Endometrium (tissue), 2 donors: Measurements from ENCODE around the gene CCR7.
"Not testable (repeated sequence)": the region's sequence is repeated elsewhere in the genome, so short reads cannot be mapped to it uniquely, and the experiment has no call there.

Source experiments
- FAIRE-seq: peaks from 2 replicates; lab custom pipeline; 2012; peaks lifted over from hg19 to GRCh38; lab: Jason Lieb, UNC
- donor health status: control.
- donor health status: control.

Gene CCR7

DNA sequence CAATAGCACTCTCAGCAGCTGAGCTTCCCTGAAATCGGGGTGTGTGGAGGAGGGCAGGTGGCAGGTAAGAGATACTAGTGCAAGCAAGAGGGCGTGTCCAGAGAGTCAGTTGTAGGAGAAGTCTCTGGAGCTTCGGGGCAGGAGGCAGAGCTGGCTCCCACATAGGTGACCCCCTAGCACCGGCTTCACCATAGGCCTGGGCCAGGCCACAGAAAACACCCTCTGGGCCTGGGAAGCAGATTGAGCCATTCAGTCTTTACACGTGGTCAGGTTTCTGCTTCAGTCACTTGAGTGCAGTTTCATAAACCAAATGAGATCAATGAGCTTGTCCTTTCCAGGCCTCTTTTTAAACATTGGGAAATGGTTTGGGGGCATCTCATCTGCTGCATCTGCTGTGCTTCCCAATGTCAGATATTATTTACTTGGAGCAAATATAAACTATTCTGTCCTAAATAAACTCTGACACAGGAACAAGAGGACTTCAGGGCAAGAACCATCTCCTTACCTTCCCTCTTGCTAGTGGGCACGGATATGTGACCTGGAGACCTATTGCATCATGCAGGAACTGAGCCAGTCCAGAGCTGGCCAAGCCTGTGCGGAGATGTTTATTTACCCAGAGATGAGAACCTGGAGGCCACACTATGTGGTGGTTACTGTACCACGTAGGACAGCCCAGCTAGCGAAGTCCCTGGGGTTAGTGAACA lies 16.1 kb downstream of the CCR7 start:
- FAIRE-seq, result no peak

DNA sequence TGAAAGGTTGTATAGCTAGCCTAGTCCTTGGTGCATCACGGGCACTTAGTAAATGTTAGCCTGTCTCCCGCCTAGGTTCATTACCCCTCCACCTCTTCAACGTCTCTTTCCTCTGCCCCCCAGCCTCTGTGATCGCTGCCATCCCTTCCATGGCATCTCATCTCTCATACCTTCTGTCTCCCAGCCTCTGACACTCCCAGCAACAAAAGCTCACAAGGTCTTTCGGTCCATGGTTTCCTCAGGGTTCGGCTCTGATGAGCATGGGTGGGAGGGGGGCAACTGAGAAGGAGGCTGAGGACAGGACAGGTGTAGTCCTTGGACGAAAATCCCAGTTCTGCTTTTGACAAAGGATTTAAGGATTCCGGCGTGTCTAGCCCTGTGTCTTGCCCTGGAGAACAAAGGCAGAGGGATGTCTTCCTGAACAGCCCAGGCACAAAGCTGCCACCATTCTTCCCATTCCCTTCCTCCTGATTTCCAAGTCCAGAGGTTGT lies 16.7 kb downstream of the CCR7 start:
- FAIRE-seq, result no peak

DNA sequence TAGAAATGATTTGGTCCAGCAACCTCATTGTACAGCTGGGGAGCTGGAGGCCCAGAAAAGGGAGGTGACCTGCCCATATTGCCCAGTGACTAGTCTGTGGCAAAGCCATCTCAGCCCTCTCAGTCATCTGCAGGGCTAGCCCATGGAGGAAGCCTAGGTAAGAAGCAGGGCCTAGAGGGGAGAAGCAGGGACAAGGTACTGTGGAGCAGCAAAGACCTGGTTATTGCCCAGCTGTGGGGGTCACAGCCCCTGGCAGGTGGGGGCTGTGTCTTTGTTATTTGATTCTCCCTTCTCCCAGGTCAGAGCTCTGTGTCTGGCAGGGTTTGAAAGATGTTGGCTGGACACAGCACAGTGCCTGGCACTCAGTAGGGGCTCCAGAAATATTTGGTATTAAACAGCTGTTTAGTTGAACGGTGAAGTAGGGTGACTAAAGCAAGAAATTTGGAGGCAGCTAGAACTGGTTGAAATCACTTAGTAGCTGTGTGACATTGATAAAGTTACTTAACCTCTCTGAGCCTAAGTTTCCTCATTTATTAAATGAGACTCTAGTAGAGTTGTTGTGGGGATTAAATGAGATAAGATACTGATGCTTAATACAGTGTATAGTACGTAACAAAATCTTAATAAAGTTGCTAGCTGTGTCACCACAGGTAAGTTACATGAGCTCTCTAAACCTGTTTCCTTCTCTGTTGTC lies 17.3 kb downstream of the CCR7 start:
- no peak for FAIRE-seq

DNA sequence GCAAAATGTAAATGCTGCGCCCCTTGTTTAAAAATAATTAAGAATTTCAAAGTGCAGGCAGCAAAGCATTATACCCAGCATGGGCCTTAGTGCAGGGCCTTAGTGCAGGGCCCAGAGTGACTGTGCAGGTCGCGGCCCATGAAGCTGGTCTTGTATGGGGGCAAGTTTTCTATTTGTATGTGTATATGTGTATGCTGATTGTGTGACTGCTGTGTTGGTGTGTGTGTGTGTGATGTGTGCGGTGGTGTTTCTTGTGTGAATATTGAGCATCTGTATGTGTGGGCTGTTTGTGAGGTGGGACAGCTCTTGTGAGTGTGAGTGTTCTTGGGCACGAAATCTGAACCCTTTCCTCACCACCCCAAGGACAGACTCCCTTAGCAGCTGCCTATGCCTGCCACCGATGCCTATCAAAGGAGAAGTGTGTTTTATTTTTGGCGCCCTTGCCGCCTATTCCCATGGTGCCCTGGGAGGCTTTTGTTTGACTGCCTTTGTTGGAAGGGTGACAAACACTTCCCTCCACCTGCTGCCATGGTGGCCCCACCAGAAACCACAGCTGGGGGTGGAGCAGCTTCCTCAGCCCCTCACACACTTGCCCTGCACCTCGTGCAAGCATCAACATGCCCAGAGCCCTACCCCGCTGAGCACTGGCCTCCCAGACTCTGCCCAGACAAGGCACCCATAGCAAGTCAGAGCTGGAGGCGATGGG lies 18.0 kb downstream of the CCR7 start:
- no peak for FAIRE-seq

DNA sequence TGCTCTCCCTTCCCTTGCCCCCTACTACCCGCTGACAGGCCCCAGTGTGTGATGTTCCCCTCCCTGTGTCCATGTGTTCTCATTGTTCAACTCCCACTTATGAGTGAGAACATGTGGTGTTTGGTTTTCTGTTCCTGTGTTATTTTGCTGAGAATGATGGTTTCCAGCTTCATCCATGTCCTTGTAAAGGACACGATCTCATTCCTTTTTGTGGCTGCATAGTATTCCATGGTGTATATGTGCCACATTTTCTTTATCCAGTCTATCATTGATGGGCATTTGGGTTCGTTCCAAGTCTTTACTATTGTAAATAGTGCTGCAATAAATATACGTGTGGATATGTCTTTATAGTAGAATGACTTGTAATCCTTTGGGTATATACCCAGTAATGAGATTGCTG lies 18.8 kb downstream of the CCR7 start:
- not testable (repeated sequence) for FAIRE-seq

DNA sequence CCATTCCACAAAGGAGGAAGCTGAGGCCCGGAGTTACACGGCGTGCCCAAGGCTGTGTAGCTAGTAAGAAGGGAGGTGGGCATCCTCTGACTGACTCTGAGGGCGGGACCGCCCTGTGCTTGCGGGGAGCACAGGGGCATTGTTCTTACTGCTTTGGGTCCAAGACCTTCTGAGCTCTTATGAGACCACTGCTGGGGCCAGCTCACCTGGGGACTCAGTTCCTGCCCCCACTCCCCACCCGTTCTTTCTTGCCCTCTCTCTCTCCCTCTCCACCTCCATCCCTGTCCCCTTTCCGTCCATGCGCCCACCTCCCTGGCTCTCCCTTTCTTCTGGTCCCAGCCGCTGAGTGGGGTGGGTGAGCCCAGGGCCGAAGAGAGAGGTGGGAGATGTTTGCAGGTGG lies 19.6 kb downstream of the CCR7 start:
- FAIRE-seq, result no peak

DNA sequence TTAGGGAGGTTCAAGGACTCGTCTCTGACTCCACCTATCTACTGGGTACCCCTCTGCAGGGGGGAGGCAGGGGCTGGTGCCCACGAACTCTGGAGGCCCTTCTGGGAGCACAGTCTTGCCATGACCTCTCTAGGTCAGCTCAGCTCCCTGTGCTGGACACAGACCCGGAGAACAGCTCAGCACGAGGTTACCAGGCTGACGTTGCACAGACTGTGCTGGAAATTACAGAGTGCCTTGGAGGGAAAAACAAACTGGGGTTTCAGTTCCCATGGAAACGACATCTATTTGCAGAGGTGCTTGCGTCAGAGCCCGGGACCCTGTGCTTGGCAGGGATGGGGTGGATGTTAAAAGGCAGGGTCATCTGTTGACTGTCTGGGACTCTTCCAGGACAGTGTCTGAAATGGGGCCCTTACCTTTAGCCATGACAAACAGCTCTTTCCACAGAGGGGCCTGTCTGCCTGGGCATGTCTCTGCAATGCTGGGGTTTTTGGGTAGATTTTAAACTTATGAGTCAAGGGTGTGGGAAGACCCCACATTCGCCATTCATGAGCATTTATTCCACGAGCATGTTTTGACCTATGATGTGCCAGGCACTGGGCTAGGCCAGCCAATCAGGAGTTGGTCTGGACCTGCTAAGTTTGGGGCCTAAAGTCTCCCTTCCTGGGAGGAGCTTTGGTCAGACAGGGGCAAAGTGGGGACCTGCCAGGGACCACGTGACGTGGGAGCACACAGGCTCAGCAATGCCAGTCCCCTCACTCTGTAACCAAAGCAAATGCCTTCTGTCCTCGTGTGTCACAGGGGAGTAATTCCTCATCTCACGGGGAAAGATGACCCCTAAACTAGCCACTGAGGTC lies 22.5 kb downstream of the CCR7 start:
- FAIRE-seq, result no peak

DNA sequence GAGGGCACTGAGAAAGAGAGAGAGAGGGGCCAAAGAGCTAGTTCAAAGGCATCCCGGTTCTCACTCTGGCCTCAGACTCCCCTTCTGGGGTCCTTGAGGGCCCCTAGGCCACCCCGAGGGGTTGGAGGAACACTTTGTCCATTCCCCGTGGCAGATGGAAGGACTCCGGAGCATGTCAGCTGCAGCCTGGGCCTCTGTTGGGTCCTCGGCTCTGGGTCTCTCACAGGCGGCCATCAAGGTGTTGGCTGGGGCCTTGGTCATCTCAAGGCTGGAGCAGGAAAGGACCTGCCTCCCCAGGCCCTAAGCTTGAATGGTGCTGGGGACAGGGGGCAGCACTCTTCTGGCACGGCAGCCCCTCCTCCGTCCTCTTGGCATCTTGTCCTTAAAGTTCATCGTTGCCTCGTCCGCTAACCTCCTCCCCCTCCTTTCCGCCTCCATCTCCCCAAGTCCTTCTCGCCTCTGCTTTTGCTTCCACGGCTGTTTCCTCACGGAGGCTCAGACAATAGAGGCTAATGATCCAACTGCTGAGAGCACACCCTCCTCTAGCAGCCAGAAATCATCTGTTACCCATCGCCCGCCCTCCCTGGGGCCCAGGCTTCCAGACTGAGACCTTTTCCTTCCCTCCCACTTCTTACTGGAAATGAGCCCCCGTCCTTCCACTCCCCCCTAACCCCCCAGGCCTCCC lies 23.3 kb downstream of the CCR7 start:
- no peak for FAIRE-seq

DNA sequence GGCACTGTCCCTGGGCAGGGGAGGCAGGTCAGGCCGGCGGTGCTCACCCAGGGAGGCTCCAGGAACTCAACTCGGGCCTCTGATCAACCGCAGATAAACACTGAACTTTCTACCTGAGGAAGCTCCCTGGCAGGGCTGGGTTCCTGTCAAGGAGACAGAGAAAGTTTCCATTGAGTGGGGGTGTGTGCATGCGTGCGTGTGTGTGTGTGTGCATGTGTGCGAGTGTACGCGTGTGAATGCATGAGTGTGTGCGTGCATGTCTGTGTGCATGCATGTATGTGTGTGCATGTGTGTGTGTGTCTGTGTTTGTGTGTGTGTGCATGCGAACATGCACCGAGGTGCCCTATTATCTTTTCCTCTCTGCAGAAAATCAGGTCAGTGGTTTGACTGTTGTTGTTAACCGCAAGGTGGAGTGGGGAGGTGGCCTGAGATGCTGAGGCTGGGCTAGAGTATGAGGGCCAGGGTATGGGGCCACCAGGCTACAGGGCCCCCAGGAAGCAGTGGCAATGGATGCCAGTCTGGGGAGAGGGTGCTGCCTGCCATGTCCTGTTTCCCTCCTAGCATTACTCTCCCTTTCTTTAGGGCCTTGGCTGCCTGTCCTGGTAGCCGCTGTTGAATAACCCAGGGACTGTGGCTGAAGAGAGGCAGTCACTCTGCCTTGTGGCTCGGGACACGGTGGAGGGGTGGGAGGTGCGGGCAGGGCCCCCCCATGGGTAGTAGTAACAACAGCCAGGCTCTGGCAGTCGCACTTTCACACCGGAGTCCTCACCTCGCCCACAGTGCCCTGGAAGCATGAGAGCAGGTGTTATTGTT lies 24.0 kb downstream of the CCR7 start:
- no peak for FAIRE-seq

DNA sequence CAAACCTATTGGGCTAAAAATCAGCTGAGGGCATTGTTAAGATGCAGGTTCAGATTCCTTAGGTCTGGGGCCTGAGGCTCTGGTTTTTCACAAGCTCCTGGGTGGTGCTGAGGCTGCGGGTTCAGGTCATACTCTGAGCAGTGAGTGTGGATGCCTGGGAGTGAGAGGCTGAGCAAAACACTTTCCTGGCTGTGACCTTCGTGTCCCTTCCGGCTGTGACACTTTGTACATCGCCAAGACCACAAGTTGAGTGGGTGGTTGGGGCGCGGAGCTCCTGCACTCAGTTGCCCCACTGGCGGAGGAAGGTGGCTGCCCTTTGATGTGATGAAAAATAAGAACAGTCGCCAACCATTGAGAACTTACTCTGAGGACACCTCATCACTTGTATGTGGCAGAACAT lies 24.8 kb downstream of the CCR7 start:
- FAIRE-seq, result no peak

DNA sequence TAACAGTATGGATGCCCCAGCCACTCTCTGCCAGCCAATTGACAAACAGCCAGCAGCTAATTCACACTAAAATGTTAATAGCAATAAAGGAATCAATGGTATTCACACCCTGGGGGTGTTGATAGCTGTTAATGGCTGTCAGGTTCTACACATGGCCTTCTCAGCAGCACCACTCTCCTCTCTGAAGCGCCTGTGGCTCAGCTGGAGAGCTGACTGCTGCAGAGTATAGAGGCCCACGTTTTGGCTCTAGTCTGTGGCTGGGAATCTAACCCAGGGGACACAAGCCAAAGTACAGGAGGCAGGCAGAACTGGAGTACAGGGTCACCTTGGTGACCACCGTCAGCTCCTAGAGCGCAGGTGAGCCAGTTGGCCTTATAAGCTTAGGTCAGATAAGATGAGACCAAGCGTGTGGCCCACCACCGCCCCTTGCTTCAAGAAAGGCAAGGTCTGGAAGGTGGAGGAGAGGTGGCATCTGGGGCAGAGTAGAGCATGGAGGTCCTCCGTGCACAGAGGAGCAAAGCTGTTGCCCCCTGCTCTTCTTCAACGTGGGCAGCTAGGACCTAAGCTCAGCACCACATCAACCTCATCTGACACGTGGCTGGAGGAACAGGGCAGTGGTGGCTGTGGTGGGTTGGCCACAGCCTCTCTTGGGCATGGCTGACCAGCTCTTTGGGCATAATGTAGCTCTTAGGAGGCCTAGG lies 25.4 kb downstream of the CCR7 start:
- FAIRE-seq, result no peak

DNA sequence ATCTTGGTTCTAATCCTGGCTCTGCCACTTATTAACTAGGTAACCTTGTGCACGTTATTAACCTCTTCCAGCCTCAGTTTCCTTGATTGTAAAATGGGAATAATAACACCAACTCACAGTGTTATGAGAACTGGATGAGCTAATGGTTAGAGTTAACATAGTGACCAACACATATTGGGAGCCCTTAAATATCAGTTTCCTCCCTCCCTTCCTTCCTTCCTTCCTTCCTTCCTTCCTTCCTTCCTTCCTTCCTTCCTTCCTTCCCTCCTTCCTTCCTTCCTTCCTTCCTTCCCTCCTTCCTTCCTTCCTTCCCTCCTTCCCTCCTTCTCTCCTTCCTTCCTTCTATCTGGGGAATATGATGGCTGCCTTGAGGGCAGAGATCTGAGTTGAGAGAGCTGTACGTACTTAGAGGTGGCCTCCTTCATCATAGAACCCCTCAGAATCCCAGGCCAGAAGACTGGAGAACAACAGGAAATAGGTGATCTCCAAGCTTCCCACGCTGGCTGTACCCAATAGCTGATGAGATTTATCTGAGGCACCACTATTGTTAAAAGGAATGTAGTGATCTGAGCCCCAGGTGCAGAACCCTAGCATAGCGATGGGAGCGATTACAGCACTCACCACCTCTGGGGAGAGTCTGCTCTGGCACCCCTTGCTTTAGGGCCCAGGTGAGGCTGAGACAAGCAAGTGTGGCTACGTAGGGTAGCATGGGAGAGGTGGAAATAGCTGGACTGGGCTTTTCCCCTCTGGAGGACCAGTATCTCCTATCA lies 26.2 kb downstream of the CCR7 start:
- FAIRE-seq, result no peak

DNA sequence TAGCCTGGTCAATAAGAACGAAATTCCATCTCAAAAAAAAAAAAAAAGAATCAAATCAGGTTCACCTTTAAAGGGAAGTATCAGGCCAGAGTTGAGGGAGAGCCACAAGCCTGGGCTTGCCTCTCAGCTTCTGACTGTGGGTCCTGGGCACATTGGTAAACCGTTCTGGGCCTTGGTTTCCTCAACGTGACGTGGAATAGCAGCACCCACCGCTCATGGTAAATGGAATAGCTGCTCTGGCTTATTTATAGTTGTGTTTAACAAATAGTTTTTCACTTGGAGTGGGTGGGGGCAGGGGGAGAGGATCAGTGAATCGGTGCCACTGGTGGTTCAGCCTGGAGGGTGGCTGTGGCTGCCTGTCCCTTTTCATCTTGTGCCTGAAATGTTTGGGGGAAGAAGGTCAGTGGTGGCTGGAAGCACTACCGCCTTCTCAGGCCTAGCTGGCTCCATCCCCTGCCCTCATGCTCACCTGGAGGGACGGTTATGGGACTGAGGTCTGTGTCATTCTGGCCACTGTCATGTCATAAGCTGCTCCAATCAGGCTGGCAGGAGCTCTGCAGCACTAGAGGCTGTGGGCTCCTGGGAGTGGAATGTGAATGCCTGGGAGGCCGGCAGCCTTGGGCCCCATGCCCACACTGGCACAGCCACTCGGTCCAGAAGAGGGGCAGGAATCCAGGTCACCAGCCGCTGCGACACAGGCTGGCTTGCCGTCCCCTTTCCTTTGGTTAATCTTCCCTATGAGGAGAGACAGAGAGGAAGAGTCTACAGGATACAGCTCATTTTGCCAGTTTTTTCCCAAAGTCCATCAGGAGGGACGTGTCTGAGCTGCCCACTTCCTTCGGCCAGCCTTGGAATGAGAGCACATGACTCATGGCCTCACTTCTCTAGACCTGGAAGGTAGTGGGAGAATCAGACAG lies 27.0 kb downstream of the CCR7 start:
- no peak for FAIRE-seq

DNA sequence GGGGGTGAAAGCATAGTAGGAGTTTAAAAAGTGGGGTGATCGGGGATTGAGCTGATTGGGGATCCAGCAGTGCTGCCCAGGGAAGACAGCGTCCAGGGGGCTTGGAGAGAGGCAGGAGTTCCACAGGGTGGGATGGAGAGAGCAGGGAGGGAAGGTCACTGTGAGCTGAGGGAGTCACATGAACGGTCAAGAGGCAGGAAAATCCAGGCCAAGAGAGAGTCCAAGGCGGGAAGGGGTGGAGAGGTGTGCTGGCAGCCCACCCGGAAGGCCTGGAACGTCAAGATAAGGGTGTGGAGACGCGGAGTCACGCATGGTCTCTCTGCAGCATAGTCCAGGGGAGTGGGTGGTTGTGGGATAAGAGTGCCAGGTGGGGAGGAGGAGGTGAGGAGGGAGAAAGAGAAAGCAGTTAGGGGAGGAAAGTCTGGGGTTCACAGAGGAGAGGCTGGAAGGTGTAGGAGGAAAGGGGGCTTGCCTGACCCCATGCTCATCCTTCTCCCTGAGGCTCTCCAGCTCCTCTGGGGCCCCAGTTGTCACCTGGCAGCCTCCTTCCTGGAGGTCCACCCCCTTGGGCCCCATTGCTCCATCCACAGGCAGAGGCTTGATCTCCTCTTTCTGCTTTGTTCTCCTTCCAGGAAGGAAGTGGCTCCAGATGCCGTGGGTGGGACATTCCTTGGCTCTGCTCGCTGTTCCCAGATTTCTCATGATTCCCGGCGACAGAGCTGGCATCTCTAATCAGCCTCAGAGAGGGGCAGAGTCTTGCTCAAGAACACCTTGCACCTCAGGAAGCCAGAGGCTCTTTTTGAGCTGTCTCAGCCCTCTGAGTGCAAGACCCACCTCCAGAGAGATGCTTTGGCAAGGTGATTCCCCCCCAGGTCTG lies 28.7 kb downstream of the CCR7 start:
- no peak for FAIRE-seq

DNA sequence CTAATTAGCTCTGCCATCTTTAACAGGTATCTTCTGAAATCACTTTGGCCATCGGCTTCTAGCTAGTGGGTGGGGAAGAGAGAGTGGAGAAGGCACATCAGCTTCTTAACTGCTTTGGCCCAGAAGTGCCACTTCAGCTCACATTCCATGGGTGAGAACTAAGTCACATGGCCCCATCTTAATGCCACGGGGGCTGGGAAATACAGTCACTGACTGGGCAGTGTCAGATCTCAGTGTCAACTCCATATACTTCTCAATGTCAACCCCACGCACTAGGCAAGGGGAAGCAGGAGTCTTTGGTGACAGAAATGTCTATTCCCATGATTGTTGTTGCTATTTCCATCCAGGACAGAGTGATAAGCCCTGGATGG lies 29.4 kb downstream of the CCR7 start:
- no peak for FAIRE-seq

DNA sequence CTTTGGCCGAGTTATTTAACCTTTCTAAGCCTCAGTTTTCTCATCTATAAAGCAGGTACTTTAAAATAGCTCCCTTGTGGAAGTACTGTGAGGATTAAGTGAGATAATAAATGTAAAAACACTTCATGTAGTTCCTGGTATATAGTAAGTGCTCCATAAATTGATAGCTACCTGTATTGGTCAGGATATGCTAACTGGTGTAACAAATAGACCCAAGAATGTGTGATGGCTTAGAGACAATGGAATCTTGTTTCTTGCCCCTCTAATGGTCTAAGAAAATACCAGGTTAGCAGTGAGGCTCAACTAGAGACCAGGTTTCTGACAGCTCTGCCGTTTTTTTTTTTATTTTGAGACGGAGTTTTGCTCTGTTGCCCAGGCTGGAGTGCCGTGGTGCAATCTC lies 29.8 kb downstream of the CCR7 start:
- no peak for FAIRE-seq
